Fibroblast of mammary gland (primary cell): ENCODE measurements around the gene USP34.

ENCODE experiments used
- DNase-seq: peaks from one replicate; pipeline ENCODE4 v3.0.0-alpha.2; 2010; ENCODE audit warnings: low read depth
- H3K4me3 ChIP-seq: 2 replicates; pipeline ENCODE4 v1.5.1; 2011; ENCODE audit warnings: low read depth, mild to moderate bottlenecking, low read length, moderate library complexity; ENCODE audit not compliant: control insufficient read depth
- CTCF ChIP-seq: conservative IDR thresholded peaks from 2 replicates; pipeline ENCODE4 v1.5.1; 2011; ENCODE audit warnings: low read depth, low read length, inconsistent platforms; ENCODE audit not compliant: control insufficient read depth, insufficient read depth

The USP34 gene

GRCh38 chr2:61353909-61354308 is 117.0 kb downstream of the USP34 start:
- TF ChIP-seq CTCF, result no peak
- H3K4me3 ChIP-seq, result no peak overlapping the region

GRCh38 chr2:61350777-61351176 is 120.1 kb downstream of the USP34 start:
- H3K4me3 ChIP-seq, result no peak overlapping the region
- TF ChIP-seq CTCF, result no peak
- no peak for DNase-seq

More at GRCh38 chr2:61353909-61354308, 117.0 kb downstream of the USP34 start:
- DNase-seq, result no peak

GRCh38 chr2:61343141-61343540 is 127.7 kb downstream of the USP34 start:
- TF ChIP-seq CTCF, result no peak
- no peak overlapping the region for H3K4me3 ChIP-seq
- DNase-seq, result no peak

- TF ChIP-seq CTCF, result no peak
- H3K4me3 ChIP-seq, result no peak overlapping the region
- DNase-seq, result peak; percentile 73
These were observed 130.6 kb downstream of the USP34 start for GRCh38 chr2:61340242-61340641.

GRCh38 chr2:61338447-61338846 is 132.4 kb downstream of the USP34 start:
- H3K4me3 ChIP-seq, result no peak overlapping the region
- DNase-seq, result peak; percentile 12
- no peak for TF ChIP-seq CTCF

GRCh38 chr2:61335187-61335586 is 135.7 kb downstream of the USP34 start:
- no peak for TF ChIP-seq CTCF
- no peak for DNase-seq
- H3K4me3 ChIP-seq, result no peak overlapping the region

- TF ChIP-seq CTCF, result no peak
- no peak overlapping the region for H3K4me3 ChIP-seq
- no peak for DNase-seq
These were observed 136.4 kb downstream of the USP34 start for GRCh38 chr2:61334466-61334865.
